ENCODE results near the gene GASK1B. TPM values are rescaled to one million over a fixed set of nuclear protein-coding genes. Genes with fewer than 3 reads are reported as not detected.
A peak's percentile ranks its signal among the peaks of the same experiment; 100 is the strongest.

Gene GASK1B
- total and polyA plus RNA-seq, 2 of the 13 experiments (the other 11 are each of a cell fraction or from before 2014, with no cell fraction given), result 29.1 to 40.4 TPM

- TF ChIP-seq, protein P1, sequence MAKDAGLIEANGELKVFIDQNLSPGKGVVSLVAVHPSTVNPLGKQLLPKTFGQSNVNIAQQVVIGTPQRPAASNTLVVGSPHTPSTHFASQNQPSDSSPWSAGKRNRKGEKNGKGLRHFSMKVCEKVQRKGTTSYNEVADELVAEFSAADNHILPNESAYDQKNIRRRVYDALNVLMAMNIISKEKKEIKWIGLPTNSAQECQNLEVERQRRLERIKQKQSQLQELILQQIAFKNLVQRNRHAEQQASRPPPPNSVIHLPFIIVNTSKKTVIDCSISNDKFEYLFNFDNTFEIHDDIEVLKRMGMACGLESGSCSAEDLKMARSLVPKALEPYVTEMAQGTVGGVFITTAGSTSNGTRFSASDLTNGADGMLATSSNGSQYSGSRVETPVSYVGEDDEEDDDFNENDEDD (CRISPR knock-in tag; IDR thresholded peaks at IDR 0.05; ENCODE audit: borderline replicate concordance), result no peak
- TF ChIP-seq, protein P2, sequence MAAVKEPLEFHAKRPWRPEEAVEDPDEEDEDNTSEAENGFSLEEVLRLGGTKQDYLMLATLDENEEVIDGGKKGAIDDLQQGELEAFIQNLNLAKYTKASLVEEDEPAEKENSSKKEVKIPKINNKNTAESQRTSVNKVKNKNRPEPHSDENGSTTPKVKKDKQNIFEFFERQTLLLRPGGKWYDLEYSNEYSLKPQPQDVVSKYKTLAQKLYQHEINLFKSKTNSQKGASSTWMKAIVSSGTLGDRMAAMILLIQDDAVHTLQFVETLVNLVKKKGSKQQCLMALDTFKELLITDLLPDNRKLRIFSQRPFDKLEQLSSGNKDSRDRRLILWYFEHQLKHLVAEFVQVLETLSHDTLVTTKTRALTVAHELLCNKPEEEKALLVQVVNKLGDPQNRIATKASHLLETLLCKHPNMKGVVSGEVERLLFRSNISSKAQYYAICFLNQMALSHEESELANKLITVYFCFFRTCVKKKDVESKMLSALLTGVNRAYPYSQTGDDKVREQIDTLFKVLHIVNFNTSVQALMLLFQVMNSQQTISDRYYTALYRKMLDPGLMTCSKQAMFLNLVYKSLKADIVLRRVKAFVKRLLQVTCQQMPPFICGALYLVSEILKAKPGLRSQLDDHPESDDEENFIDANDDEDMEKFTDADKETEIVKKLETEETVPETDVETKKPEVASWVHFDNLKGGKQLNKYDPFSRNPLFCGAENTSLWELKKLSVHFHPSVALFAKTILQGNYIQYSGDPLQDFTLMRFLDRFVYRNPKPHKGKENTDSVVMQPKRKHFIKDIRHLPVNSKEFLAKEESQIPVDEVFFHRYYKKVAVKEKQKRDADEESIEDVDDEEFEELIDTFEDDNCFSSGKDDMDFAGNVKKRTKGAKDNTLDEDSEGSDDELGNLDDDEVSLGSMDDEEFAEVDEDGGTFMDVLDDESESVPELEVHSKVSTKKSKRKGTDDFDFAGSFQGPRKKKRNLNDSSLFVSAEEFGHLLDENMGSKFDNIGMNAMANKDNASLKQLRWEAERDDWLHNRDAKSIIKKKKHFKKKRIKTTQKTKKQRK (IDR thresholded peaks at IDR 0.05; ENCODE audit: low read length), result no peak
- TF ChIP-seq KLF15 (CRISPR knock-in tag; IDR thresholded peaks at IDR 0.05; ENCODE audit: borderline replicate concordance) (no peak), NAIF1 (CRISPR knock-in tag; IDR thresholded peaks at IDR 0.05; ENCODE audit: borderline replicate concordance) (peak; percentile 72; the same call in 1 of the 2 replicates), ZNF343 (CRISPR knock-in tag; IDR thresholded peaks at IDR 0.05) (peak; percentile 46; the same call in 1 of the 2 replicates), JUN (CRISPR knock-in tag; IDR thresholded peaks at IDR 0.05) (no peak), SALL2 (CRISPR knock-in tag; IDR thresholded peaks at IDR 0.05) (no peak; the same call in 1 of the 2 replicates), SP2 (CRISPR knock-in tag; IDR thresholded peaks at IDR 0.05) (0 out of 2 replicates have a peak, but pooled peaks have one; percentile 16), ZNF17 (CRISPR knock-in tag; IDR thresholded peaks at IDR 0.05) (no peak), BORCS8-MEF2B (CRISPR knock-in tag; IDR thresholded peaks at IDR 0.05) (no peak; the same call in 1 of the 2 replicates), RBFOX2 (IDR thresholded peaks at IDR 0.05; ENCODE audit: low read depth, low read length) (peak; percentile 74), FUBP1 (CRISPR knock-in tag; IDR thresholded peaks at IDR 0.05; ENCODE audit: borderline replicate concordance) (no peak), GPN1 (CRISPR knock-in tag; IDR thresholded peaks at IDR 0.05; ENCODE audit: borderline replicate concordance) (no peak), ZNF225 (CRISPR knock-in tag; IDR thresholded peaks at IDR 0.05) (no peak; the same call in 1 of the 2 replicates), PHF20 (CRISPR knock-in tag; IDR thresholded peaks at IDR 0.05) (no peak), ZNF883 (CRISPR knock-in tag; IDR thresholded peaks at IDR 0.05; ENCODE audit: not compliant biosample characterization) (no peak), ZSCAN21 (CRISPR knock-in tag; IDR thresholded peaks at IDR 0.05; ENCODE audit: borderline replicate concordance) (peak; percentile 46; the same call in 1 of the 2 replicates)
- TF ChIP-seq, protein P3, sequence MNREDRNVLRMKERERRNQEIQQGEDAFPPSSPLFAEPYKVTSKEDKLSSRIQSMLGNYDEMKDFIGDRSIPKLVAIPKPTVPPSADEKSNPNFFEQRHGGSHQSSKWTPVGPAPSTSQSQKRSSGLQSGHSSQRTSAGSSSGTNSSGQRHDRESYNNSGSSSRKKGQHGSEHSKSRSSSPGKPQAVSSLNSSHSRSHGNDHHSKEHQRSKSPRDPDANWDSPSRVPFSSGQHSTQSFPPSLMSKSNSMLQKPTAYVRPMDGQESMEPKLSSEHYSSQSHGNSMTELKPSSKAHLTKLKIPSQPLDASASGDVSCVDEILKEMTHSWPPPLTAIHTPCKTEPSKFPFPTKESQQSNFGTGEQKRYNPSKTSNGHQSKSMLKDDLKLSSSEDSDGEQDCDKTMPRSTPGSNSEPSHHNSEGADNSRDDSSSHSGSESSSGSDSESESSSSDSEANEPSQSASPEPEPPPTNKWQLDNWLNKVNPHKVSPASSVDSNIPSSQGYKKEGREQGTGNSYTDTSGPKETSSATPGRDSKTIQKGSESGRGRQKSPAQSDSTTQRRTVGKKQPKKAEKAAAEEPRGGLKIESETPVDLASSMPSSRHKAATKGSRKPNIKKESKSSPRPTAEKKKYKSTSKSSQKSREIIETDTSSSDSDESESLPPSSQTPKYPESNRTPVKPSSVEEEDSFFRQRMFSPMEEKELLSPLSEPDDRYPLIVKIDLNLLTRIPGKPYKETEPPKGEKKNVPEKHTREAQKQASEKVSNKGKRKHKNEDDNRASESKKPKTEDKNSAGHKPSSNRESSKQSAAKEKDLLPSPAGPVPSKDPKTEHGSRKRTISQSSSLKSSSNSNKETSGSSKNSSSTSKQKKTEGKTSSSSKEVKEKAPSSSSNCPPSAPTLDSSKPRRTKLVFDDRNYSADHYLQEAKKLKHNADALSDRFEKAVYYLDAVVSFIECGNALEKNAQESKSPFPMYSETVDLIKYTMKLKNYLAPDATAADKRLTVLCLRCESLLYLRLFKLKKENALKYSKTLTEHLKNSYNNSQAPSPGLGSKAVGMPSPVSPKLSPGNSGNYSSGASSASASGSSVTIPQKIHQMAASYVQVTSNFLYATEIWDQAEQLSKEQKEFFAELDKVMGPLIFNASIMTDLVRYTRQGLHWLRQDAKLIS (CRISPR knock-in tag; IDR thresholded peaks at IDR 0.05), result no peak; the same call in none of the 2 replicates
These were observed 1.9 kb downstream of the GASK1B start (continued) for GRCh38 chr4:158170691-158171561.
